Stimulated activated CD8-positive, alpha-beta memory T cell treated with anti-CD3 and anti-CD28 coated beads, Interleukin-7, amount 100 ng/mL, for 4 hours (primary cell): ENCODE measurements around the gene CD109.
"Not testable (repeated sequence)": the region's sequence is repeated elsewhere in the genome, so short reads cannot be mapped to it uniquely, and the experiment has no call there.

Experiments used
- DNase-seq, 2 donors: peaks; one replicate each; pipeline ENCODE4 v3.0.0-alpha.2; 2020; ENCODE audit warnings: low read depth in 2 of 2

The CD109 gene

DNA sequence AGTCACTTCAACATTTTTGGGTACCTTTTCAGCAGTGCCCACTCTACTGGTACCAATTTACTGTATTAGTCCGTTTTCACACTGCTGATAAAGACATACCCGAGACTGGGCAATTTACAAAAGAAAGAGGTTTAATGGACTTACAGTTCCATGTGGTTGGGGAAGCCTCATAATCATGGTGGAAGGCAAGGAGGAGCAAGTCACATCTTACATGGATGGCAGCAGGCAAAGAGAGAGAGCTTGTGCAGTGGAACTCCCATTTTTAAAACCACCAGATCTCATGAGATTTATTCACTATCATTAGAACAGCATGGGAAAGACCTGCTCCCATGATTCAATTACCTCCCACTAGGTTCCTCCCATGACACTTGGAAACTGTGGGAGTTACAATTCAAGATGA lies 12.4 kb upstream of the CD109 start:
- DNase-seq: not testable (repeated sequence)

DNA sequence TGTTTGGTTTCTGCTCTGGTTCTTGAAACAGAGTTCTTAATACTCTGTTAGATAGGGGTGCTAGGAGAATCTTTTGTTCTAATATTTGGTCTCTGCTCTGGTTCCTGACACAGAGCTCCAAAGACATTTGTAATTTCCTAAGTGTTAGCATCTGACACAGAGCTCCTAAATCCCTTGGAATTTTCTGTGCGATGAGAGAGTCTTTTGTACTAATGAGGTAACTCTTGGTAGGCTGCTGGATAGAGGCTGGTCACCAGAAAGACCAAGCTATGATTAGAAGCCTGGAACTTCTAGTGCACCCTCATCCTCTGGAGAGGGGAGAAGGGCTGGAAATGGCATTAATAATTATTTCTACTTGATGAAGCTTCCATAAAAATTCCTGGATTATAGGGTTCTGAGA lies 7.7 kb upstream of the CD109 start:
- DNase-seq: no peak

DNA sequence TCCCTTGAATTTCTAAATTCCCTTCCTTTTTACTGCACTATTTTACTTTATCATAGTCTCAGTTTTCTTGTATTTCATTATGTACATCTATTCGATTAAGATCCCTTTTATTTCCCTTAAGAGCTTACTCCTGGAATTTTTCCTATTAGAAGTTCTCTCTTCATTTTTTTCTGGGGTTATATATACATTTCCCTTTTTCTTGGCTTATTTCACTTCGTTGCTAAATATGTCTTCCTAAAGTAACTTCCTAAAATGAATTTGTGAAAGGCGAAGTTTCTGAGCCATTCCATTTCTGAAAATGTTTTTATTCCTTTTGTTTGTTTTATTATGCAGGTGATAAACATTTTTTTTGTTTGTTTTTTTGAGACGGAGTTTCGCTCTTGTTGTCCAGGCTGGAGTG lies 5.9 kb upstream of the CD109 start:
- no peak for DNase-seq

DNA sequence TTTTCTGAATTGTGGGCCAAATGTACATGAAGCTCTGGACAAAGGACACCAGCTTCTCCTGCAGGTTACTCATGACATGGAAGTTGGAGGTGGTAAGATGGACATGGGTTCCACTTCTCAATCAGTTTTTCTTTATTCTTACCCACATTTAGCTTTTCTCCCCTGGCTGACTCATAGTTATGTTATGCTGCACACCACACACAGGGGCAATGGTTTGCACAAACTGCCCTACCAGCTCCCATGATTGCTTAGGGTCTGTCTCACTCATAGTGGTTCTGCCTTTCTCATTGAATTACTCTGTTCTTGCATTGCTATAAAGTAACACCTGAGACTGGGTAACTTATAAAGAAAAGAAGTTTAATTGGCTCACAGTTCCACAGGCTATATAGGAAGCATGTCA lies 4.5 kb upstream of the CD109 start:
- no peak for DNase-seq

GRCh38 chr6:73694711-73695411 lies 1.1 kb upstream of the CD109 start:
- no peak for DNase-seq

GRCh38 chr6:73696966-73697655 lies 1.1 kb downstream of the CD109 start:
- no peak for DNase-seq

- DNase-seq: no peak
These were observed 3.9 kb downstream of the CD109 start for GRCh38 chr6:73699676-73700459.

DNA sequence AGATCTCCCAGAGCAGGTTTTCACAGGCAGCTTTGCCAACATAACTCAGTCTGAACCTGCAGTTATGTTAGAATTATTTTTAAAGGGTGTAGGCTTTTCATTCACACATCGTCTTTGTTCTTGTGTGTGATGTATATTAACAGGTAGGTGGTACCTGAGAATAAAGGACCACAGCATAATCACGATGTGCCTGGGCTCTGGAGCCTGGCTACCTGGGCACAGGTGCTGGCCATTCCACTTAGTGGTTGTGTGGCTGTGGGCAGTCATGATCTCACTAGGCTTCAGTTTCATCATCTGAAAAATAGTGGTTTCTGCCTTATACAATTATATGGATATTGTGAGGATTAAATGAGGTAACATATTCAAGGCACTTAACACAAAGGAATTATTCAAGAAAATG lies 6.4 kb downstream of the CD109 start:
- no peak for DNase-seq

- no peak for DNase-seq
These were observed 7.5 kb downstream of the CD109 start for GRCh38 chr6:73703466-73703865.

DNA sequence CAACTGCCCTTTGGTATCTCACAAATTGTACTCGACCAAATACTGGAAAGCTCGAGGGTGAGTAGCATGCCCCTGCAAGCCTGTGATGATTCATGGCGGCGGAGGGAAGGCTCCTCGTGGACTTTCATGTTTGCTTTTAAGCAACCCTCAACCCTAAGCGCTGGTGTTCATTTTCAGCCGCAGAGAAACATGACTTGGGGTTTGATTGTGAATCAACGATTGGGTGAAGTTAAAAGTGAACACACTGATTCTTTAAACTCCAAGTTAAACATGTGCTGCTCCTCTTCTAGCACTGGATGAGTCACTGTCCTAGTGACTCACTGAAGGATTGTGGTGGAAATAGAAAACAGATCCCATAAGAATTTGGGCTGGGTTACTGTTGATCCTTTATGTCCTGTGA lies 8.3 kb downstream of the CD109 start:
- DNase-seq: no peak

DNA sequence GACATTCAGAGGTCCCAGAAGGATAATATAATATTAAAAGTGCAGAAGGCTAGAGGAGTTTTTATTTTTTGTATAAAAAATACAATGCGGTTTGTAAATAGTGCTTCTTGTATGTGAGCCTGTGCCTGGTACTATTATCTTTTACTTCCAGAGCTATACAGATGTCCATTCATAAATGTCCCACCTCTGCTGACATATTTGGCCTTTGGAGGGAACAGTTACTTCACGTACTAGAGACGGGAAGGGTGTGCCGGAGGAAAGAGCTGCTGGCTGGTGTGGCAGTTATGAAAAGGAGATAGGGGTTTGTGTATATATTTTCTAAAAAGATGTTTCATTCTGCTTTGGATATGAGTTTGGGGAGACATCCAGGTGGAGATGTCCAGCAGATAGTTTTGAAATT lies 8.8 kb downstream of the CD109 start:
- no peak for DNase-seq

DNA sequence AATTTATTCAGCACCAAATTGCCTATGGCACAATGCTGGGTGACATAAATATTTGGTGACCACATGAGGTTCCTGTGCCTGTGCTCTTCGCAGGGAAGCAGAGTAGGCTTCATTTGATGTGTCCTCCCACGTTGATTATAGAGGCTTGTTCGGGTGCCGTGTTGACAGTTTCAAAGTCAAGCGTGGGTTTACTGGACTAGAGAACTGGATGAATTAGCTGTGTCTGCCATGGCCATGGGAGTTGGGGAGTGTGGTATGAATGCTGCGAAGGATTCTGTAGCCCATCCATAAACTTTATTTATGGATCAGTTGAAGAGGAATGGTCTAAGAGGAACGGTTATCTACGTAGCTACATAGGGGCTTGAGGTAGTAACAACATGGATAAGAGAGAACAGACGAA lies 11.0 kb downstream of the CD109 start:
- no peak for DNase-seq

GRCh38 chr6:73710470-73710869 lies 14.5 kb downstream of the CD109 start:
- no peak for DNase-seq

GRCh38 chr6:73710948-73711347 lies 14.9 kb downstream of the CD109 start:
- DNase-seq: no peak

DNA sequence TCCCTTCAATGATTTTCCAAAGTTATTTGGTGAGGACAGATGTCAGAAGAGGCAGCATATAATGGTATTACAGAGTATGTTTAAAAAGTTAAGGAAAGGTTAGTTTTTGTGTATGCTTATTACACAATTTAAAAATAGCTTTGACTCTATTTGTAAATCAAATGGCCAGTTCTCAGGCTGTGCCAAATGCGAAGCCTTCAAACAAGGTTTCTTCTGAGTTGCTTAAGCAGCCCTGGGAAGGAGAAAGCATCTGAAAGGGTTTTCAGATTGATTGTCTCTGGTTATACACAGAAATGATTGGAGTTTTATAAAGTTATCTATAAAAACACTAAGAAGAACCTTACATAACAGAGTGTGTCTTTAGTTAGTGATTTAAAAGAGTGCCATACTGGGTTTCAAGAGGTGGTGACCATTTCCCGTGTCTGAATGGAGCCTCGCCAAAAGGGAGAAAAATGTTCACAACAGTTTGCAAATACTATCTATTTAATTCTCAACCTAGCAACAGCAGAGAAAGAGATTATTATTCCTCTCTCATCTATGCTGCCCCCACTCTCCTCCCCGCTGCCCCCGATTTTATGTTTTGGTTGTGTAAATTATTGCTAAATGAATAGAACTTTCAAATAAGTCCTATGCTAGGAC lies 16.7 kb downstream of the CD109 start:
- DNase-seq: no peak

GRCh38 chr6:73713426-73714147 lies 17.6 kb downstream of the CD109 start:
- no peak for DNase-seq

GRCh38 chr6:73715111-73715508 lies 19.1 kb downstream of the CD109 start:
- not testable (repeated sequence) for DNase-seq

- no peak for DNase-seq
These were observed 23.0 kb downstream of the CD109 start for GRCh38 chr6:73719046-73719445.

- no peak for DNase-seq
These were observed 26.5 kb downstream of the CD109 start for GRCh38 chr6:73722318-73723060.

GRCh38 chr6:73723480-73723879 lies 27.5 kb downstream of the CD109 start:
- DNase-seq: not testable (repeated sequence)

GRCh38 chr6:73724389-73724788 lies 28.4 kb downstream of the CD109 start:
- DNase-seq: no peak
